Liver (tissue), 9 donors: ENCODE results near the gene RBM15. TPM values are rescaled to one million over a fixed set of nuclear protein-coding genes. Genes with fewer than 3 reads are reported as not detected.

Experiments used
- DNase-seq: peaks from one replicate; pipeline ENCODE4 v3.0.0-alpha.2; 2017; ENCODE audit warnings: low spot score
- H3K27ac ChIP-seq, 2 donors: one replicate each; pipeline ENCODE4 v1.7.0; 2013; ENCODE audit warnings: inconsistent platforms in 2 of 2, low read length in 2 of 2, control low read depth in 1 of 2, low read depth in 1 of 2, mild to moderate bottlenecking in 1 of 2
- H3K27me3 ChIP-seq, 4 donors: one replicate each; pipeline versions ENCODE4 v1.6.1 to v1.7.0; 2013; ENCODE audit warnings: low read length in 3 of 4, inconsistent platforms in 1 of 4, mild to moderate bottlenecking in 1 of 4, moderate library complexity in 1 of 4; ENCODE audit not compliant: control insufficient read depth in 4 of 4, insufficient read depth in 4 of 4
- H3K36me3 ChIP-seq, 4 donors: one replicate each; pipeline versions ENCODE4 v1.6.1 to v1.7.0; 2013; ENCODE audit warnings: low read length in 3 of 4, mild to moderate bottlenecking in 3 of 4, low read depth in 1 of 4, moderate library complexity in 1 of 4; ENCODE audit not compliant: control insufficient read depth in 4 of 4, insufficient read depth in 3 of 4
- H3K4me1 ChIP-seq, 4 donors: one replicate each; pipeline versions ENCODE4 v1.6.1 to v1.7.0; 2013; ENCODE audit warnings: low read length in 3 of 4, mild to moderate bottlenecking in 3 of 4, moderate library complexity in 1 of 4; ENCODE audit not compliant: control insufficient read depth in 4 of 4, insufficient read depth in 4 of 4
- H3K4me3 ChIP-seq, 3 donors: one replicate each; pipeline versions ENCODE4 v1.6.1 to v1.7.0; 2013; ENCODE audit warnings: low read length in 3 of 3, control low read depth in 1 of 3, low read depth in 1 of 3, mild to moderate bottlenecking in 1 of 3
- H3K9ac ChIP-seq, 2 donors: one replicate each; pipeline ENCODE4 v1.7.0; 2013; ENCODE audit warnings: low read length in 2 of 2, mild to moderate bottlenecking in 2 of 2, moderate library complexity in 2 of 2, control low read depth in 1 of 2, low read depth in 1 of 2
- H3K9me3 ChIP-seq, 4 donors: one replicate each; pipeline versions ENCODE4 v1.6.1 to v1.7.0; 2013; ENCODE audit warnings: low read length in 3 of 4; ENCODE audit not compliant: control insufficient read depth in 4 of 4
- EGR1 ChIP-seq, 2 donors: IDR thresholded peaks; 2 replicates each; pipeline ENCODE4 v1.6.1; 2016 to 2018; ENCODE audit warnings: antibody characterized with exemption in 2 of 2, low read depth in 2 of 2
- FOXA1 ChIP-seq: IDR thresholded peaks from 2 replicates; pipeline ENCODE4 v1.6.1; 2016; ENCODE audit warnings: antibody characterized with exemption
- FOXA2 ChIP-seq: IDR thresholded peaks from 2 replicates; pipeline ENCODE4 v1.6.1; 2016; ENCODE audit warnings: antibody characterized with exemption
- GABPA ChIP-seq, 2 donors: IDR thresholded peaks in 1 of 2; conservative IDR thresholded peaks in 1 of 2; 2 replicates each; pipeline ENCODE4 v1.6.1; 2016; ENCODE audit warnings: antibody characterized with exemption in 2 of 2, mild to moderate bottlenecking in 1 of 2, moderate library complexity in 1 of 2
- HNF4A ChIP-seq, 2 donors: conservative IDR thresholded peaks; 2 replicates each; pipeline ENCODE4 v1.6.1; 2016; ENCODE audit warnings: antibody characterized with exemption in 2 of 2, mild to moderate bottlenecking in 2 of 2
- HNF4G ChIP-seq: IDR thresholded peaks from 2 replicates; pipeline ENCODE4 v1.6.1; 2016; ENCODE audit warnings: antibody characterized with exemption
- JUND ChIP-seq, 2 donors: IDR thresholded peaks; 2 replicates each; pipeline ENCODE4 v1.6.1; 2016; ENCODE audit warnings: antibody characterized with exemption in 2 of 2
- NR2F2 ChIP-seq: IDR thresholded peaks from 2 replicates; pipeline ENCODE4 v1.6.1; 2016; ENCODE audit warnings: antibody characterized with exemption
- RAD21 ChIP-seq, 2 donors: IDR thresholded peaks; 2 replicates each; pipeline ENCODE4 v1.6.1; 2016; ENCODE audit warnings: antibody characterized with exemption in 2 of 2, mild to moderate bottlenecking in 2 of 2
- RXRA ChIP-seq, 2 donors: IDR thresholded peaks; 2 replicates each; pipeline ENCODE4 v1.6.1; 2017 to 2018; ENCODE audit warnings: antibody characterized with exemption in 2 of 2, mild to moderate bottlenecking in 1 of 2
- SP1 ChIP-seq: IDR thresholded peaks from 2 replicates; pipeline ENCODE4 v1.6.1; 2018; ENCODE audit warnings: antibody characterized with exemption, mild to moderate bottlenecking
- TAF1 ChIP-seq: conservative IDR thresholded peaks from 2 replicates; pipeline ENCODE4 v1.6.1; 2016; ENCODE audit warnings: antibody characterized with exemption, mild to moderate bottlenecking
- YY1 ChIP-seq: IDR thresholded peaks from 2 replicates; pipeline ENCODE4 v1.6.1; 2016; ENCODE audit warnings: antibody characterized with exemption, mild to moderate bottlenecking
- WGBS: extraction: QIAGEN DNeasy Blood & Tissue Kit; methylation state at CpG from one replicate; pipeline ENCODE4 v1.1.7; 2013; 5-methylcytosine and 5-hydroxymethylcytosine counted together
- polyA plus RNA-seq, 2 donors: library from polyadenylated mRNA; stranded (reverse) in 1 of 2; unstranded in 1 of 2; fragments of 200-250 nt in 1 of 2; fragments of >200 nt in 1 of 2; fragmentation: Nextera tagmentation in 1 of 2; extraction: Ambion mirVana in 1 of 2; gene quantifications; one replicate each; pipeline versions ENCODE4 v1.2.1 to v1.2.3, GENCODE V29; 2013 to 2015
- total RNA-seq, 2 donors: library from RNA; depleted of rRNA; stranded (reverse); fragments of >200 nt; gene quantifications; one replicate each; pipeline ENCODE4 v1.2.3, GENCODE V29; 2014
- TF ChIP-seq, protein P1 (sequence below): IDR thresholded peaks from 2 replicates; pipeline ENCODE4 v1.6.1; 2016; ENCODE audit warnings: antibody characterized with exemption
- TF ChIP-seq, protein P2 (sequence below): IDR thresholded peaks from 2 replicates; pipeline ENCODE4 v1.6.1; 2016; ENCODE audit warnings: antibody characterized with exemption, mild to moderate bottlenecking
- TF ChIP-seq, protein P3 (sequence below): fragments of 150-350 bp; IDR thresholded peaks from 2 replicates; pipeline ENCODE4 v1.5.1; 2017; ENCODE audit warnings: improper control_type of control experiment, low read depth, low read length; ENCODE audit not compliant: missing input control
- TF ChIP-seq, protein P4 (sequence below): IDR thresholded peaks from 2 replicates; pipeline ENCODE4 v1.6.1; 2016; ENCODE audit warnings: antibody characterized with exemption
- TF ChIP-seq, protein P5 (sequence below): IDR thresholded peaks from 2 replicates; pipeline ENCODE4 v1.6.1; 2016; ENCODE audit warnings: antibody characterized with exemption
- donor health status: healthy.
- donor health status: healthy.
- donor health status: healthy.
- donor health status: healthy.
- donor health status: healthy.

Gene RBM15
- total and polyA plus RNA-seq, 4 donors = 2.4 to 34.0 (median 15.0) TPM

DNA sequence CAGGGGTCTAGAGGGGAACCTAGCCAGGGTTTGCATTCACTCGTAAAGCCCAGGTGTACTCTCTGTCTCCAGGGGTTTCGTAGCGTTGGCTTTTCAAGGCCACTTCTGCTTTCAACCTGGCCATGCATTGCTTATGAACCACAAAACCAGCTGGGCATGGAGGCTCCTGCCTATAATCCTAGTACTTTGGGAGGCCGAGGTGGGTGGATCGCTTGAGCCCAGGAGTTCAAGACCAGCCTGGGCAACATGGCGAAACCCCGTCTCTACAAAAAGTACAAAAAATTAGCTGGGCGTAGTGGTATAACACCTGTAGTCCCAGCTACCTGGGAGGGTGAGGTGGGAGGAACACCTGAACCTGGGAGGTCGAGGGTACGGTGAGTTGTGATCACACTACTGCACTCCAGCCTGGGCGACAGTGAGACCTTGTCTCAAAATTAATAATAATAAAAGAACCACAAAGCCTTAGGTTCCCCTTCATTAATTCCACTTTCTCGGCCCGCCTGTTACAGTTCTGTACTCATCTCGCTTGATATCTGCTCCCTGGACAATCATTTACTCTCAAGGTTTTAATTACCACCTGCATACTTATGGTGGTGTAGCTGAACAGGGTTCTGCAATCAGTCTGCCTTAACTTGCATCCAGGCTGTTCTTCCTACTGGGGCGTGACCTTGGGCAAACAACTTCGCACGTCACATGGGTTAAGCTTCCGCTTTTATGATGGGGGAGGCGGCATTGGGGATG lies 45.6 kb downstream of the RBM15 start:
- no peak overlapping the region for H3K9ac ChIP-seq
- no peak overlapping the region for H3K4me3 ChIP-seq
- TF ChIP-seq FOXA2 (no peak), TAF1 (no peak), JUND (IDR thresholded peaks at IDR 0.05) (no peak), GABPA (IDR thresholded peaks at IDR 0.05 in 1 of 2, conservative IDR thresholded peaks at IDR 0.05 in 1 of 2) (no peak), HNF4G (no peak), RAD21 (IDR thresholded peaks at IDR 0.05) (no peak), RXRA (IDR thresholded peaks at IDR 0.05) (no peak), NR2F2 (no peak), EGR1 (IDR thresholded peaks at IDR 0.05; ENCODE audit: low read depth in 2 of 2) (no peak), SP1 (no peak), HNF4A (conservative IDR thresholded peaks at IDR 0.05) (no peak), FOXA1 (no peak), YY1 (no peak)
- TF ChIP-seq, protein P1, sequence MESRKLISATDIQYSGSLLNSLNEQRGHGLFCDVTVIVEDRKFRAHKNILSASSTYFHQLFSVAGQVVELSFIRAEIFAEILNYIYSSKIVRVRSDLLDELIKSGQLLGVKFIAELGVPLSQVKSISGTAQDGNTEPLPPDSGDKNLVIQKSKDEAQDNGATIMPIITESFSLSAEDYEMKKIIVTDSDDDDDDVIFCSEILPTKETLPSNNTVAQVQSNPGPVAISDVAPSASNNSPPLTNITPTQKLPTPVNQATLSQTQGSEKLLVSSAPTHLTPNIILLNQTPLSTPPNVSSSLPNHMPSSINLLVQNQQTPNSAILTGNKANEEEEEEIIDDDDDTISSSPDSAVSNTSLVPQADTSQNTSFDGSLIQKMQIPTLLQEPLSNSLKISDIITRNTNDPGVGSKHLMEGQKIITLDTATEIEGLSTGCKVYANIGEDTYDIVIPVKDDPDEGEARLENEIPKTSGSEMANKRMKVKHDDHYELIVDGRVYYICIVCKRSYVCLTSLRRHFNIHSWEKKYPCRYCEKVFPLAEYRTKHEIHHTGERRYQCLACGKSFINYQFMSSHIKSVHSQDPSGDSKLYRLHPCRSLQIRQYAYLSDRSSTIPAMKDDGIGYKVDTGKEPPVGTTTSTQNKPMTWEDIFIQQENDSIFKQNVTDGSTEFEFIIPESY = no peak
- TF ChIP-seq, protein P2, sequence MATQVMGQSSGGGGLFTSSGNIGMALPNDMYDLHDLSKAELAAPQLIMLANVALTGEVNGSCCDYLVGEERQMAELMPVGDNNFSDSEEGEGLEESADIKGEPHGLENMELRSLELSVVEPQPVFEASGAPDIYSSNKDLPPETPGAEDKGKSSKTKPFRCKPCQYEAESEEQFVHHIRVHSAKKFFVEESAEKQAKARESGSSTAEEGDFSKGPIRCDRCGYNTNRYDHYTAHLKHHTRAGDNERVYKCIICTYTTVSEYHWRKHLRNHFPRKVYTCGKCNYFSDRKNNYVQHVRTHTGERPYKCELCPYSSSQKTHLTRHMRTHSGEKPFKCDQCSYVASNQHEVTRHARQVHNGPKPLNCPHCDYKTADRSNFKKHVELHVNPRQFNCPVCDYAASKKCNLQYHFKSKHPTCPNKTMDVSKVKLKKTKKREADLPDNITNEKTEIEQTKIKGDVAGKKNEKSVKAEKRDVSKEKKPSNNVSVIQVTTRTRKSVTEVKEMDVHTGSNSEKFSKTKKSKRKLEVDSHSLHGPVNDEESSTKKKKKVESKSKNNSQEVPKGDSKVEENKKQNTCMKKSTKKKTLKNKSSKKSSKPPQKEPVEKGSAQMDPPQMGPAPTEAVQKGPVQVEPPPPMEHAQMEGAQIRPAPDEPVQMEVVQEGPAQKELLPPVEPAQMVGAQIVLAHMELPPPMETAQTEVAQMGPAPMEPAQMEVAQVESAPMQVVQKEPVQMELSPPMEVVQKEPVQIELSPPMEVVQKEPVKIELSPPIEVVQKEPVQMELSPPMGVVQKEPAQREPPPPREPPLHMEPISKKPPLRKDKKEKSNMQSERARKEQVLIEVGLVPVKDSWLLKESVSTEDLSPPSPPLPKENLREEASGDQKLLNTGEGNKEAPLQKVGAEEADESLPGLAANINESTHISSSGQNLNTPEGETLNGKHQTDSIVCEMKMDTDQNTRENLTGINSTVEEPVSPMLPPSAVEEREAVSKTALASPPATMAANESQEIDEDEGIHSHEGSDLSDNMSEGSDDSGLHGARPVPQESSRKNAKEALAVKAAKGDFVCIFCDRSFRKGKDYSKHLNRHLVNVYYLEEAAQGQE = no peak
- TF ChIP-seq, protein P3, sequence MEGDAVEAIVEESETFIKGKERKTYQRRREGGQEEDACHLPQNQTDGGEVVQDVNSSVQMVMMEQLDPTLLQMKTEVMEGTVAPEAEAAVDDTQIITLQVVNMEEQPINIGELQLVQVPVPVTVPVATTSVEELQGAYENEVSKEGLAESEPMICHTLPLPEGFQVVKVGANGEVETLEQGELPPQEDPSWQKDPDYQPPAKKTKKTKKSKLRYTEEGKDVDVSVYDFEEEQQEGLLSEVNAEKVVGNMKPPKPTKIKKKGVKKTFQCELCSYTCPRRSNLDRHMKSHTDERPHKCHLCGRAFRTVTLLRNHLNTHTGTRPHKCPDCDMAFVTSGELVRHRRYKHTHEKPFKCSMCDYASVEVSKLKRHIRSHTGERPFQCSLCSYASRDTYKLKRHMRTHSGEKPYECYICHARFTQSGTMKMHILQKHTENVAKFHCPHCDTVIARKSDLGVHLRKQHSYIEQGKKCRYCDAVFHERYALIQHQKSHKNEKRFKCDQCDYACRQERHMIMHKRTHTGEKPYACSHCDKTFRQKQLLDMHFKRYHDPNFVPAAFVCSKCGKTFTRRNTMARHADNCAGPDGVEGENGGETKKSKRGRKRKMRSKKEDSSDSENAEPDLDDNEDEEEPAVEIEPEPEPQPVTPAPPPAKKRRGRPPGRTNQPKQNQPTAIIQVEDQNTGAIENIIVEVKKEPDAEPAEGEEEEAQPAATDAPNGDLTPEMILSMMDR = no peak
- TF ChIP-seq, protein P4, sequence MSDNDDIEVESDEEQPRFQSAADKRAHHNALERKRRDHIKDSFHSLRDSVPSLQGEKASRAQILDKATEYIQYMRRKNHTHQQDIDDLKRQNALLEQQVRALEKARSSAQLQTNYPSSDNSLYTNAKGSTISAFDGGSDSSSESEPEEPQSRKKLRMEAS = no peak
- TF ChIP-seq, protein P5, sequence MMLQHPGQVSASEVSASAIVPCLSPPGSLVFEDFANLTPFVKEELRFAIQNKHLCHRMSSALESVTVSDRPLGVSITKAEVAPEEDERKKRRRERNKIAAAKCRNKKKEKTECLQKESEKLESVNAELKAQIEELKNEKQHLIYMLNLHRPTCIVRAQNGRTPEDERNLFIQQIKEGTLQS = no peak
- H3K27ac ChIP-seq = no peak overlapping the region
- peaks cover 0 to 5% (median 3%) of the 10 kb centered on the region in 4 donors for H3K36me3 ChIP-seq
- H3K27me3 ChIP-seq = no peaks in the 10 kb centered on the region
- DNase-seq = no peak
- 92% methylated on average over 19 of the region's 19 CpGs for WGBS
- no peaks in the 10 kb centered on the region for H3K9me3 ChIP-seq
- H3K4me1 ChIP-seq = peaks cover 0 to 3% (median 0%) of the 10 kb centered on the region in 4 donors
